ENCODE data around the gene AKR1C2. TPM values are rescaled to one million over a fixed set of nuclear protein-coding genes. Genes with fewer than 3 reads are reported as not detected.
A peak's percentile ranks its signal among the peaks of the same experiment; 100 is the strongest.
"Not testable (repeated sequence)": the region's sequence is repeated elsewhere in the genome, so short reads cannot be mapped to it uniquely, and the experiment has no call there.

Gene AKR1C2
- total and polyA plus RNA-seq, 8 donors, result 2.9 to 10.9 (median 4.4) TPM

DNA sequence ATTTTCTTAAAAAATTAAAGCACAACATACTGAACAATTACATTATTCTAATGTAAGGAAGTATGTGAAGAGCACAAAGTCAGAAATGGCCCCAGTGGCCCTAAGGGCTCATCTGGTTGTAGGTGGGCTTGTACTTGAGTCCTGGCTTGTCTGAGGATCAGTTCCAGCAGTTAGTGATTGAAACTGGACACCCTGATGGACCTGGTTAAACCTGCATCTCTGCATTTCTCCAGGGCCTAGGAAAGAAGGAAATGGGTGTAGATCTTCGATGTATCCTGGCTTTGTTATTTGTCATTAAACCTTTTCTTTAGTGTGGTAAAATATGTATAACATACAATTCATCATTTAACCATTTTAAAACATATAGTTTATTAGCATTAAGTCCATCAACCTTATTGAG, 9.7 kb upstream of the AKR1C2 start:
- Histone ChIP-seq H3K9me3 (no peaks in the 10 kb centered on the region), H3K27me3 (no peaks in the 10 kb centered on the region), H3K27ac (no peak overlapping the region), H3K36me3 (no peaks in the 10 kb centered on the region), H3K4me3 (no peak overlapping the region), H3K4me1 (no peaks in the 10 kb centered on the region)
- TF ChIP-seq, protein P1, sequence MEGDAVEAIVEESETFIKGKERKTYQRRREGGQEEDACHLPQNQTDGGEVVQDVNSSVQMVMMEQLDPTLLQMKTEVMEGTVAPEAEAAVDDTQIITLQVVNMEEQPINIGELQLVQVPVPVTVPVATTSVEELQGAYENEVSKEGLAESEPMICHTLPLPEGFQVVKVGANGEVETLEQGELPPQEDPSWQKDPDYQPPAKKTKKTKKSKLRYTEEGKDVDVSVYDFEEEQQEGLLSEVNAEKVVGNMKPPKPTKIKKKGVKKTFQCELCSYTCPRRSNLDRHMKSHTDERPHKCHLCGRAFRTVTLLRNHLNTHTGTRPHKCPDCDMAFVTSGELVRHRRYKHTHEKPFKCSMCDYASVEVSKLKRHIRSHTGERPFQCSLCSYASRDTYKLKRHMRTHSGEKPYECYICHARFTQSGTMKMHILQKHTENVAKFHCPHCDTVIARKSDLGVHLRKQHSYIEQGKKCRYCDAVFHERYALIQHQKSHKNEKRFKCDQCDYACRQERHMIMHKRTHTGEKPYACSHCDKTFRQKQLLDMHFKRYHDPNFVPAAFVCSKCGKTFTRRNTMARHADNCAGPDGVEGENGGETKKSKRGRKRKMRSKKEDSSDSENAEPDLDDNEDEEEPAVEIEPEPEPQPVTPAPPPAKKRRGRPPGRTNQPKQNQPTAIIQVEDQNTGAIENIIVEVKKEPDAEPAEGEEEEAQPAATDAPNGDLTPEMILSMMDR (IDR thresholded peaks at IDR 0.05), result no peak
- WGBS, 2 donors, result 70 to 85% methylated on average over 1 of the region's 1 CpG
- ATAC-seq, result no peak
- FAIRE-seq, result no peak
- intact Hi-C loops (cut with DNase I), result loop anchor here in 2 of 3 donors (10.0 kb wide), 1 partner anchor 271 kb away; no protein-coding TSS in a partner anchor
- DNase-seq, result no peak

DNA sequence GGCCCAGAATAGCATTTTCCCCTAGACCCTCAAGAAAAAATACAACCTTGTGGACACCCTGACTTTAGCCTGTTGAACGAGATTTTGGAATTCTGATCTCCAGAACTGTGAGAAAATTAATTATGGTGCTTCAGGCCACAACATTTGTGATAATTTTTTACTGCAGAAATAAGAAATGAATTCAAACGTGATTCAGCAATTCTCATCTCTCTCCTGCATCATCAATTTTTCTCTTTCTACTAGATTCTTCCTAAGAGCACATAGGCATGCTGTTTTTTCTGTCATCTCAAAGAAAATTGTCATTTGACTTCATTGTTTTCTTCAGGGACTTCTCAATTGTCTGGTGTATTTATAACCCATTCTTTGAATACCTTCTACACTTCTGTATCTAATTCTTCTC, 8.9 kb upstream of the AKR1C2 start:
- FAIRE-seq (no peak), DNase-seq (no peak), ATAC-seq (no peak)
- Histone ChIP-seq H3K4me3 (no peak overlapping the region), H3K36me3 (no peaks in the 10 kb centered on the region), H3K4me1 (no peaks in the 10 kb centered on the region), H3K27me3 (no peaks in the 10 kb centered on the region), H3K9me3 (no peaks in the 10 kb centered on the region), H3K27ac (no peak overlapping the region)
- WGBS, 2 donors, result 57 to 73% methylated on average over 2 of the region's 2 CpGs
- TF ChIP-seq, protein P1 (IDR thresholded peaks at IDR 0.05), result no peak
- intact Hi-C loops (cut with DNase I), result loop anchor here in 2 of 3 donors (10.0 kb wide), 1 partner anchor 272 kb away; no protein-coding TSS in a partner anchor

DNA sequence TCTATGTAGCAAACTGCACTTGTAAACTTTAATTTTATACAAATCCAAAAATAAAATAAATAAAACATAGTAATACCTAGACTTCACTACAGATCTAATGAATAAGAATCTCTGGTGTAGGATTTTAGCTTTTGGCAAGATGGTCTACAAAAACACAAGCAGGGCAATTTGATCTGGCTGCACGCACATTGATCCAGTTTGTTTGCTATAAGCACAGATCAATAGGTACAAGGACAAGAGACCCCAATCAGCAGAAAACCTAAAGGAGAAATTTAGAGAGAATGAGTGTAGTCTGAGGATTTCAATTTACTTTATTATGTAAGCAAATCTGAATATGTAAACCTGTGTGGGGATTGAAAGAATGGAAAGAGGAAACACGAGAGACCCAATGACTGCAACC, 7.7 kb upstream of the AKR1C2 start:
- H3K27me3 ChIP-seq, FAIRE-seq, H3K4me3 ChIP-seq, H3K9me3 ChIP-seq, H3K27ac ChIP-seq, DNase-seq, H3K4me1 ChIP-seq, ATAC-seq, H3K36me3 ChIP-seq: not testable (repeated sequence)
- WGBS, 2 donors, result 85 to 86% methylated on average over 2 of the region's 2 CpGs
- intact Hi-C loops (cut with DNase I), result loop anchor here in 2 of 3 donors (10.0 kb wide), 1 partner anchor 273 kb away; no protein-coding TSS in a partner anchor

DNA sequence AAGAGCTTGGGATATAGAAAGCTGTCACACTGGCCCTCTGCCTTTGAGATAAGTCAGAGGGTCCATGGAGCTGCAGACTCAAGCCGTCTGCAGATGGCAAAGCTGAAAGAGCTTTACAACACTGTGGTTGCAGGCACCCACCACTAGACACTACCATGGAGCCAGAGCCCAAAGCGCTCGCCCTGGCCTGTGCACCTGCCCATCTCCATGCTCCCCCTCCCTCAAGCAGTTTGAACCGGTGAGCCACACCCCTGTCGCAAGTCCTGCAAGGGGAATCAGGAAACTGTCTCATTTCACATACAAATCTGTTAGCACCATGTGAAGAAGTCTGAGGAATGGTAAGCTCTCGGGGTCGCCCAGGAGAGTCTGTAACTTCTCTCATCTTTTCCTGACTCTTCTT, 6.4 kb upstream of the AKR1C2 start:
- H3K4me1 ChIP-seq, H3K9me3 ChIP-seq, H3K36me3 ChIP-seq, H3K27me3 ChIP-seq, H3K27ac ChIP-seq, ATAC-seq, H3K4me3 ChIP-seq, DNase-seq, FAIRE-seq: not testable (repeated sequence)
- intact Hi-C loops (cut with DNase I), result loop anchor here in 2 of 3 donors (10.0 kb wide), 1 partner anchor 275 kb away; no protein-coding TSS in a partner anchor
- 79 to 87% methylated on average over 4 to 6 of the region's 7 CpGs for WGBS, 2 donors

DNA sequence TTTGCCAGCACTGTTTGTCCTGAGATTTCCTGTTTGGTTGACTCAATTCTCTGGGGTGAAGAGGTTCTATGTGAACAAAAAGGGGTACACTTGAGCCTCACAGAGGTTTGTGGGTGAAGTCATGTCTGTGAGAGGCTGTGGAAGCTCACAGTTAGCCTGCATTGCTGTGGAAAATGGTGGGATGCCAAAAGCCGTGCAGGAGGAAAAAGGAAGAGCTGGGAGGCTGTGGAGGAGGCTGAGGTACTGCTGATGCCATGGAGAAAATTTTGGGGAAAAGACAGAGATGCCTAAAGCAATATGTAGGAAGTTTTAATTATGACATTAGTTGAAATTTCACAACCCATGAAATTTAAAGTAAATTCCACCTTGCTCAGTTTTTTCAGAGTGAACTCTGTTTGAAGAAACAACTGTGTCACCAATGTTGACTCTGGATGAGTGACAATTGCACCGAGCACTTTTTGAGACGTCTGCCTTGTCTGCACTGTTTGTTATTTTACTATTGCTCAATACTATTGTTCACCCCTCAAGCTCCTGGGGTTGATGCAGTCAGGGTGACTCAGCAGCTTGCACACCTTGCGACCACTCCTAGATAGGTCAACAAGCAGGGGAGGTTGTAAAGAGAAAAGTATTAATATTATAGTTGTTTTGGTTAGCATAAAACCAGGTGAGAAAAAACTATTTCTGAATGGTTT, 5.3 kb upstream of the AKR1C2 start:
- WGBS, 2 donors, result 31 to 45% methylated on average over 4 of the region's 4 CpGs
- FAIRE-seq; H3K4me1 ChIP-seq; H3K27ac ChIP-seq; H3K27me3 ChIP-seq; intact Hi-C loops (cut with DNase I); H3K36me3 ChIP-seq; H3K4me3 ChIP-seq; H3K9me3 ChIP-seq: not testable (repeated sequence)
- DNase-seq (peak in 3 of 6 donors; percentile 3 to 31 (median 21)), ATAC-seq (peak; percentile 78 to 89 (median 84))

DNA sequence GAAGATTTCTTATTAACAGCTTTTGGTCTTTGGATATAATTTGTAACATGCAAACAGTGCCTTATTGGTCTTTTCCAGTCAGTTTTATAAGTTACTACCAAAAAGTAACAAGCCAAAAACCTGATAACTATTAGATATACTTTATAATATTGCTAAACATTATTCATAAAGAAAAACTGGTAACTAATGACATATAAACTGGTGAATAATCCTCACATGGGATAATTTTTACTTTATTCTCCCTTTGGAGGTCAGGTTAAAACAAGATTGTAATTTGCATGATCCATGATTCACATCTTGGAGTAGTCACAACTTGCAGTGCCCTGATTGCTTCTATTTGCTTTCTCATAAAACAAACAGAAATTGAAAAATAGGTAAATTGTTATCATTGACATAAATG, 844 bp upstream of the AKR1C2 start:
- H3K27me3 ChIP-seq, H3K9me3 ChIP-seq: not testable (repeated sequence)

DNA sequence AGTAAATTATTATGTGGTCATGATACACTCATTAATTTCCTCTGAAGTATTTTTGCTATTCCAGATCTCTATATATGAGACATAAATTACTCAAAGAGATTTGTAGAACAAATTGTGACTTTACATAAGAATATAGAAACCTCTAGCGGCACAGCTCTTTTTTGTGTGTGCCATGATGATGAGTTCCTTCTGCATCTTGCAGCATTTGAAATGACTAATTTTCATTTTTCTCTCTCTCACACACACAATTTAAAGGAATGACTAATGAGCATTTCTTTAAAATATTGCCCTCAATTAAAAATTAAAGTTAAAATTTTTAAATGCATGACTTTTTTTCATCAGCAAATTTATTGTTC, 351 bp upstream of the AKR1C2 start:
- H3K4me3 ChIP-seq; intact Hi-C loops (cut with DNase I); H3K9me3 ChIP-seq; H3K36me3 ChIP-seq; H3K27me3 ChIP-seq; H3K4me1 ChIP-seq; H3K27ac ChIP-seq; ATAC-seq; DNase-seq: not testable (repeated sequence)
- WGBS, 2 donors, result 0% methylated on average over 1 of the region's 1 CpG
- peak; percentile 17 for FAIRE-seq

More for the DNA sequence above, 844 bp upstream of the AKR1C2 start:
- H3K27ac ChIP-seq; FAIRE-seq; ATAC-seq; H3K4me1 ChIP-seq; DNase-seq; H3K36me3 ChIP-seq; intact Hi-C loops (cut with DNase I); H3K4me3 ChIP-seq: not testable (repeated sequence)

Measured in pancreas (tissue), 10 donors.